ENCODE data around the gene ASCC1. TPM values are rescaled to one million over a fixed set of nuclear protein-coding genes. Genes with fewer than 3 reads are reported as not detected.

The ASCC1 gene
- total and polyA plus RNA-seq, 2 of the 13 experiments (the other 11 are each of a cell fraction or from before 2014, with no cell fraction given): 21.6 to 30.1 TPM

DNA sequence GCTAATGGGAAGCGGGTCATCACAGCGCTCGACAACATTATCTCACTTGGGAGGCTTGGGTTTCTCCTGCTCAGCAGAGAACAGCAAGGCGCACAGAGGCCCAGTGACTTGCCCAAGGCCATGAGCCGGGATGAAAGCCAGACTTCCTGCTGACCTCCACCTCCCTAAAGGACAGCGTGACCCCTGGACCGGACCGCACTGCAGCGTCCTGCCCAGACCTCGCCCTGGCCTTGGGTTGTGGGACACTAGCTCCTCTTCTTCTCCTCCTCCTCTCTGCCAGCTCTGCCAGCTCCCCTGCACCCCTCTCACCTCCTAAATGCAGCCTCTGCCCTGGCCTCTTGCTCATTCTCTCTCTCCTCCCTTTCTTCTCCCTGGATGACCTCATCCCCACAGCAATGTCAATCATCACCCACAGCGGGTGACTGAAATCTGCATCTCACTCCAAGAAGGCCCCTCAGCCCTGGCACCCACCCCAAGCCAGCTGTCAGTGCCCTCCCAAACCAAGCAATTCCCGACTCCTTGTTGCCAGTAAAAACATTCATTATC lies 147.1 kb downstream of the ASCC1 start (continued):
- TF ChIP-seq TEAD3 (CRISPR knock-in tag; optimal IDR thresholded peaks at IDR 0.05; ENCODE audit: borderline replicate concordance) (peak; percentile 63), HOXD1 (CRISPR knock-in tag; IDR thresholded peaks at IDR 0.05) (no peak), NFATC3 (CRISPR knock-in tag; IDR thresholded peaks at IDR 0.05) (no peak), SMAD9 (CRISPR knock-in tag; IDR thresholded peaks at IDR 0.05) (no peak), AGO2 (optimal IDR thresholded peaks at IDR 0.05; ENCODE audit: low read depth, low read length) (no peak), SUZ12 (IDR thresholded peaks at IDR 0.05; ENCODE audit: low read depth, low read length) (no peak), ZC3H13 (CRISPR knock-in tag; IDR thresholded peaks at IDR 0.05) (no peak), RBFOX2 (IDR thresholded peaks at IDR 0.05; ENCODE audit: low read depth, low read length) (no peak), HMG20A (CRISPR knock-in tag; IDR thresholded peaks at IDR 0.05; ENCODE audit: borderline replicate concordance) (peak; percentile 62; the same call in 1 of the 2 replicates), ZNF775 (CRISPR knock-in tag; IDR thresholded peaks at IDR 0.05; ENCODE audit: borderline replicate concordance) (peak; percentile 95), DMAP1 (CRISPR knock-in tag; IDR thresholded peaks at IDR 0.05) (peak; percentile 60; the same call in 1 of the 2 replicates), TRIM24 (CRISPR knock-in tag; IDR thresholded peaks at IDR 0.05) (no peak), TBX2 (CRISPR knock-in tag; IDR thresholded peaks at IDR 0.05; ENCODE audit: borderline replicate concordance) (peak; percentile 58; the same call in 1 of the 2 replicates), MAF1 (CRISPR knock-in tag; IDR thresholded peaks at IDR 0.05; ENCODE audit: borderline replicate concordance) (no peak), PCBP2 (optimal IDR thresholded peaks at IDR 0.05; ENCODE audit: low read depth, low read length, poor library complexity, severe bottlenecking) (no peak), JUN (CRISPR knock-in tag; IDR thresholded peaks at IDR 0.05) (0 out of 2 replicates have a peak, but pooled peaks have one; percentile 78)
- TF ChIP-seq, protein P1, sequence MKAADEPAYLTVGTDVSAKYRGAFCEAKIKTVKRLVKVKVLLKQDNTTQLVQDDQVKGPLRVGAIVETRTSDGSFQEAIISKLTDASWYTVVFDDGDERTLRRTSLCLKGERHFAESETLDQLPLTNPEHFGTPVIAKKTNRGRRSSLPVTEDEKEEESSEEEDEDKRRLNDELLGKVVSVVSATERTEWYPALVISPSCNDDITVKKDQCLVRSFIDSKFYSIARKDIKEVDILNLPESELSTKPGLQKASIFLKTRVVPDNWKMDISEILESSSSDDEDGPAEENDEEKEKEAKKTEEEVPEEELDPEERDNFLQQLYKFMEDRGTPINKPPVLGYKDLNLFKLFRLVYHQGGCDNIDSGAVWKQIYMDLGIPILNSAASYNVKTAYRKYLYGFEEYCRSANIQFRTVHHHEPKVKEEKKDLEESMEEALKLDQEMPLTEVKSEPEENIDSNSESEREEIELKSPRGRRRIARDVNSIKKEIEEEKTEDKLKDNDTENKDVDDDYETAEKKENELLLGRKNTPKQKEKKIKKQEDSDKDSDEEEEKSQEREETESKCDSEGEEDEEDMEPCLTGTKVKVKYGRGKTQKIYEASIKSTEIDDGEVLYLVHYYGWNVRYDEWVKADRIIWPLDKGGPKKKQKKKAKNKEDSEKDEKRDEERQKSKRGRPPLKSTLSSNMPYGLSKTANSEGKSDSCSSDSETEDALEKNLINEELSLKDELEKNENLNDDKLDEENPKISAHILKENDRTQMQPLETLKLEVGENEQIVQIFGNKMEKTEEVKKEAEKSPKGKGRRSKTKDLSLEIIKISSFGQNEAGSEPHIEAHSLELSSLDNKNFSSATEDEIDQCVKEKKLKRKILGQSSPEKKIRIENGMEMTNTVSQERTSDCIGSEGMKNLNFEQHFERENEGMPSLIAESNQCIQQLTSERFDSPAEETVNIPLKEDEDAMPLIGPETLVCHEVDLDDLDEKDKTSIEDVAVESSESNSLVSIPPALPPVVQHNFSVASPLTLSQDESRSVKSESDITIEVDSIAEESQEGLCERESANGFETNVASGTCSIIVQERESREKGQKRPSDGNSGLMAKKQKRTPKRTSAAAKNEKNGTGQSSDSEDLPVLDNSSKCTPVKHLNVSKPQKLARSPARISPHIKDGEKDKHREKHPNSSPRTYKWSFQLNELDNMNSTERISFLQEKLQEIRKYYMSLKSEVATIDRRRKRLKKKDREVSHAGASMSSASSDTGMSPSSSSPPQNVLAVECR (CRISPR knock-in tag; IDR thresholded peaks at IDR 0.05; ENCODE audit: borderline replicate concordance): peak; percentile 58; the same call in 1 of the 2 replicates
- TF ChIP-seq, protein P2, sequence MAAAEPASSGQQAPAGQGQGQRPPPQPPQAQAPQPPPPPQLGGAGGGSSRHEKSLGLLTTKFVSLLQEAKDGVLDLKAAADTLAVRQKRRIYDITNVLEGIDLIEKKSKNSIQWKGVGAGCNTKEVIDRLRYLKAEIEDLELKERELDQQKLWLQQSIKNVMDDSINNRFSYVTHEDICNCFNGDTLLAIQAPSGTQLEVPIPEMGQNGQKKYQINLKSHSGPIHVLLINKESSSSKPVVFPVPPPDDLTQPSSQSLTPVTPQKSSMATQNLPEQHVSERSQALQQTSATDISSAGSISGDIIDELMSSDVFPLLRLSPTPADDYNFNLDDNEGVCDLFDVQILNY (CRISPR knock-in tag; conservative IDR thresholded peaks at IDR 0.05): no peak
- TF ChIP-seq, protein P3, sequence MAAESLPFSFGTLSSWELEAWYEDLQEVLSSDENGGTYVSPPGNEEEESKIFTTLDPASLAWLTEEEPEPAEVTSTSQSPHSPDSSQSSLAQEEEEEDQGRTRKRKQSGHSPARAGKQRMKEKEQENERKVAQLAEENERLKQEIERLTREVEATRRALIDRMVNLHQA (CRISPR knock-in tag; IDR thresholded peaks at IDR 0.05): no peak
- TF ChIP-seq, protein P4, sequence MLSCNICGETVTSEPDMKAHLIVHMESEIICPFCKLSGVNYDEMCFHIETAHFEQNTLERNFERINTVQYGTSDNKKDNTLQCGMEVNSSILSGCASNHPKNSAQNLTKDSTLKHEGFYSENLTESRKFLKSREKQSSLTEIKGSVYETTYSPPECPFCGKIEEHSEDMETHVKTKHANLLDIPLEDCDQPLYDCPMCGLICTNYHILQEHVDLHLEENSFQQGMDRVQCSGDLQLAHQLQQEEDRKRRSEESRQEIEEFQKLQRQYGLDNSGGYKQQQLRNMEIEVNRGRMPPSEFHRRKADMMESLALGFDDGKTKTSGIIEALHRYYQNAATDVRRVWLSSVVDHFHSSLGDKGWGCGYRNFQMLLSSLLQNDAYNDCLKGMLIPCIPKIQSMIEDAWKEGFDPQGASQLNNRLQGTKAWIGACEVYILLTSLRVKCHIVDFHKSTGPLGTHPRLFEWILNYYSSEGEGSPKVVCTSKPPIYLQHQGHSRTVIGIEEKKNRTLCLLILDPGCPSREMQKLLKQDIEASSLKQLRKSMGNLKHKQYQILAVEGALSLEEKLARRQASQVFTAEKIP (CRISPR knock-in tag; IDR thresholded peaks at IDR 0.05; ENCODE audit: borderline replicate concordance): no peak
- TF ChIP-seq, protein P5, sequence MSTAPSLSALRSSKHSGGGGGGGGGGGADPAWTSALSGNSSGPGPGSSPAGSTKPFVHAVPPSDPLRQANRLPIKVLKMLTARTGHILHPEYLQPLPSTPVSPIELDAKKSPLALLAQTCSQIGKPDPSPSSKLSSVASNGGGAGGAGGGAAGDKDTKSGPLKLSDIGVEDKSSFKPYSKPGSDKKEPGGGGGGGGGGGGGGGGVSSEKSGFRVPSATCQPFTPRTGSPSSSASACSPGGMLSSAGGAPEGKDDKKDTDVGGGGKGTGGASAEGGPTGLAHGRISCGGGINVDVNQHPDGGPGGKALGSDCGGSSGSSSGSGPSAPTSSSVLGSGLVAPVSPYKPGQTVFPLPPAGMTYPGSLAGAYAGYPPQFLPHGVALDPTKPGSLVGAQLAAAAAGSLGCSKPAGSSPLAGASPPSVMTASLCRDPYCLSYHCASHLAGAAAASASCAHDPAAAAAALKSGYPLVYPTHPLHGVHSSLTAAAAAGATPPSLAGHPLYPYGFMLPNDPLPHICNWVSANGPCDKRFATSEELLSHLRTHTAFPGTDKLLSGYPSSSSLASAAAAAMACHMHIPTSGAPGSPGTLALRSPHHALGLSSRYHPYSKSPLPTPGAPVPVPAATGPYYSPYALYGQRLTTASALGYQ (CRISPR knock-in tag; IDR thresholded peaks at IDR 0.05): no peak

Data from HepG2 (cell line).